ENCODE data around the gene TAB2. TPM values are rescaled to one million over a fixed set of nuclear protein-coding genes. Genes with fewer than 3 reads are reported as not detected.

The TAB2 gene
- total RNA-seq, 4 donors from 2014 or later = 48.2 to 84.6 (median 52.8) TPM

GRCh38 chr6:149273318-149273717 is 44.2 kb upstream of the TAB2 start:
- Histone ChIP-seq H3K4me1 (no peaks in the 10 kb centered on the region), H3K27me3 (no peaks in the 10 kb centered on the region), H3K9me3 (no peaks in the 10 kb centered on the region), H3K27ac (no peak overlapping the region), H3K4me3 (no peak overlapping the region), H3K36me3 (no peaks in the 10 kb centered on the region)
- DNase-seq = peak in 2 of 3 donors; percentile 57 to 67
- TF ChIP-seq, protein P1, sequence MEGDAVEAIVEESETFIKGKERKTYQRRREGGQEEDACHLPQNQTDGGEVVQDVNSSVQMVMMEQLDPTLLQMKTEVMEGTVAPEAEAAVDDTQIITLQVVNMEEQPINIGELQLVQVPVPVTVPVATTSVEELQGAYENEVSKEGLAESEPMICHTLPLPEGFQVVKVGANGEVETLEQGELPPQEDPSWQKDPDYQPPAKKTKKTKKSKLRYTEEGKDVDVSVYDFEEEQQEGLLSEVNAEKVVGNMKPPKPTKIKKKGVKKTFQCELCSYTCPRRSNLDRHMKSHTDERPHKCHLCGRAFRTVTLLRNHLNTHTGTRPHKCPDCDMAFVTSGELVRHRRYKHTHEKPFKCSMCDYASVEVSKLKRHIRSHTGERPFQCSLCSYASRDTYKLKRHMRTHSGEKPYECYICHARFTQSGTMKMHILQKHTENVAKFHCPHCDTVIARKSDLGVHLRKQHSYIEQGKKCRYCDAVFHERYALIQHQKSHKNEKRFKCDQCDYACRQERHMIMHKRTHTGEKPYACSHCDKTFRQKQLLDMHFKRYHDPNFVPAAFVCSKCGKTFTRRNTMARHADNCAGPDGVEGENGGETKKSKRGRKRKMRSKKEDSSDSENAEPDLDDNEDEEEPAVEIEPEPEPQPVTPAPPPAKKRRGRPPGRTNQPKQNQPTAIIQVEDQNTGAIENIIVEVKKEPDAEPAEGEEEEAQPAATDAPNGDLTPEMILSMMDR (IDR thresholded peaks at IDR 0.05) = no peak
- TF ChIP-seq POLR2A (IDR thresholded peaks at IDR 0.05) = no peak

GRCh38 chr6:149275621-149276020 is 41.9 kb upstream of the TAB2 start:
- Histone ChIP-seq H3K27me3 (no peaks in the 10 kb centered on the region), H3K27ac (no peak overlapping the region), H3K4me1 (no peaks in the 10 kb centered on the region), H3K9me3 (no peaks in the 10 kb centered on the region), H3K36me3 (no peaks in the 10 kb centered on the region), H3K4me3 (no peak overlapping the region)
- TF ChIP-seq POLR2A (IDR thresholded peaks at IDR 0.05) = no peak
- TF ChIP-seq, protein P1 (IDR thresholded peaks at IDR 0.05) = no peak
- DNase-seq = no peak

DNA sequence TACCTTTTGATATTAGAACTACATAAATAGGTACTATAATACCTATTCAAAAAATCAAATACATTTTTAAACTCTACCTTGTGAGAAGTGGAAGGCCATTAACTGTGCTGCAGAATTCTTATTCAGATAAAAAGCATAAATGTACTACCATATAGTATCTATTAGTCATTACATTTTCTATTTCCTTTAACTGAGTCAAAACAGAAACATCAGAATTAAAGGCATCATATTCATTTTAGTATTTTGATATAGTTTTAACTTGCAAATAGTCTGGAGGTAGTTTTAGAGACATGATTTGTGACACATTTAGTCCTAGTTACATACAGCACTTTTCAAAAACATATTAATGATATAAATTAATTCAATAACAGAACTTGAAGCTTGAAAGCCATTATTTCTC is 39.9 kb upstream of the TAB2 start:
- no peak for DNase-seq
- Histone ChIP-seq H3K9me3 (no peaks in the 10 kb centered on the region), H3K4me1 (no peaks in the 10 kb centered on the region), H3K27ac (no peak overlapping the region), H3K4me3 (no peak overlapping the region), H3K27me3 (no peaks in the 10 kb centered on the region), H3K36me3 (no peaks in the 10 kb centered on the region)
- TF ChIP-seq, protein P1 (IDR thresholded peaks at IDR 0.05) = no peak
- no peak for TF ChIP-seq POLR2A (IDR thresholded peaks at IDR 0.05)

DNA sequence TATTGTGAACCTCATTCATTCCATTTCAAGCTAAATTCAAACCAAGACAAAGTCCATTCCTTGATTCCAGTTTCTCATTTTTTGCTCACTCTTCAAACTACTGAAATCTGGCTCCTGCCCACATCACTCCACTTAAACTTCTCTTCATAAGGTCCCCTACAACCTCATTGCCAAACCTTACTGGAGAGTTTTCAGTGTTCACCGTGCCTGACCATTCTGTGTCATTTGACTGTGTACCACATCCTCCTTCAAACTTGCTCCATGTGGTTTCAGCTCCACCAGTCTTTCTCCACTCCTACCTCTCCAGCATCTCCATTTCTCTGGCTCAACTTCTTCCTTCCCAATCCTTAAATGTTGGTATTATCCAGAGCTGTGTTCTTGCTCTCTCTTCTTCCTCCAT is 38.5 kb upstream of the TAB2 start:
- Histone ChIP-seq H3K4me3 (no peak overlapping the region), H3K9me3 (no peaks in the 10 kb centered on the region), H3K27me3 (no peaks in the 10 kb centered on the region), H3K27ac (no peak overlapping the region), H3K4me1 (no peaks in the 10 kb centered on the region), H3K36me3 (no peaks in the 10 kb centered on the region)
- TF ChIP-seq, protein P1 (IDR thresholded peaks at IDR 0.05) = no peak
- TF ChIP-seq POLR2A (IDR thresholded peaks at IDR 0.05) = no peak
- DNase-seq = no peak

- Histone ChIP-seq H3K27me3 (no peaks in the 10 kb centered on the region), H3K36me3 (no peaks in the 10 kb centered on the region), H3K9me3 (no peaks in the 10 kb centered on the region), H3K27ac (no peak overlapping the region), H3K4me1 (no peaks in the 10 kb centered on the region), H3K4me3 (no peak overlapping the region)
- no peak for TF ChIP-seq POLR2A (IDR thresholded peaks at IDR 0.05)
- DNase-seq = no peak
These were observed 32.6 kb upstream of the TAB2 start for GRCh38 chr6:149284904-149285303.

GRCh38 chr6:149285626-149286025 is 31.9 kb upstream of the TAB2 start:
- H3K9me3 ChIP-seq = no peaks in the 10 kb centered on the region
- no peaks in the 10 kb centered on the region for H3K4me1 ChIP-seq
- DNase-seq = no peak
- no peak overlapping the region for H3K4me3 ChIP-seq
- no peaks in the 10 kb centered on the region for H3K36me3 ChIP-seq
- TF ChIP-seq, protein P1 (IDR thresholded peaks at IDR 0.05) = no peak
- TF ChIP-seq POLR2A (IDR thresholded peaks at IDR 0.05) = no peak
- no peaks in the 10 kb centered on the region for H3K27me3 ChIP-seq
- H3K27ac ChIP-seq = no peak overlapping the region
